HUES48 (cell line): ENCODE measurements around the gene NLRP5.
"Not testable (repeated sequence)": the region's sequence is repeated elsewhere in the genome, so short reads cannot be mapped to it uniquely, and the experiment has no call there.

Source experiments
- H3K27ac ChIP-seq: one replicate; pipeline ENCODE4 v1.7.0; 2013; ENCODE audit warnings: low read depth, low read length, inconsistent platforms
- H3K27me3 ChIP-seq: 2 replicates; pipeline ENCODE4 v1.6.1; 2013; ENCODE audit warnings: mild to moderate bottlenecking, low read length; ENCODE audit not compliant: control insufficient read depth, insufficient read depth
- H3K36me3 ChIP-seq: 2 replicates; pipeline ENCODE4 v1.6.1; 2013; ENCODE audit warnings: low read length; ENCODE audit not compliant: control insufficient read depth, insufficient read depth
- H3K4me1 ChIP-seq: 2 replicates; pipeline ENCODE4 v1.6.1; 2013; ENCODE audit warnings: mild to moderate bottlenecking, low read length; ENCODE audit not compliant: control insufficient read depth, insufficient read depth
- H3K4me3 ChIP-seq: 2 replicates; pipeline ENCODE4 v1.5.1; 2013; ENCODE audit warnings: mild to moderate bottlenecking, low read depth, low read length
- H3K9ac ChIP-seq: 2 replicates; pipeline ENCODE4 v1.6.1; 2013; ENCODE audit warnings: mild to moderate bottlenecking, low read depth, low read length, moderate library complexity
- H3K9me3 ChIP-seq: 2 replicates; pipeline ENCODE4 v1.6.1; 2013; ENCODE audit warnings: low read length; ENCODE audit not compliant: control insufficient read depth, insufficient read depth

The NLRP5 gene

GRCh38 chr19:55986487-55986886, at the start of gene NLRP5:
NLRP5 (plus strand) TSS chr19:55986775.
- Histone ChIP-seq H3K36me3 (no peaks in the 10 kb centered on the region), H3K9ac (no peak within 1 kb of the TSS), H3K9me3 (peaks cover 71% of the 10 kb centered on the region), H3K27me3 (no peaks in the 10 kb centered on the region), H3K4me3 (no peak within 1 kb of the TSS; the same call in 1 of the 2 replicates), H3K27ac (no peak within 1 kb of the TSS), H3K4me1 (no peaks in the 10 kb centered on the region)

DNA sequence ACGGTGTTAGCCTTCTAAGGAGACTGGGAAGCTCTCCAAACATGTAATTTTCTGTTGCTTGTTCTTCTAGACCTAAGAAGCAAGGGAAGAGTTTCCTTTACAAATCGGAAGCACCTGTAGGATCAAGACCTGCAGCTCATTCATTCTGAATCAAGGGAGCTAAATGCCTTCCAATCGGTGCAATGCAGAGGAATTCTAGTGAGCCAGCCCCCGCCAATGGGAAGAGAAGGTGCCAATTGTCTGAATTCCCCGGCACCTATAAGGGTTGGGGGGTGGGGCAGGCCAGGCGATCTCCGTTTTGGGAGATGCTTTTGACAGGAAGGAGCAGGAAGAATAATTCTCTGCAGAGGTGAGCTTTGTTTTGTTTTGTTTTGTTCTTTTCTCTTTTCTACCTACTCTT, 47.4 kb upstream of the NLRP5 start:
- Histone ChIP-seq H3K9me3 (peaks cover 84% of the 10 kb centered on the region), H3K27me3 (no peaks in the 10 kb centered on the region), H3K4me3 (no peak overlapping the region), H3K36me3 (no peaks in the 10 kb centered on the region), H3K4me1 (no peaks in the 10 kb centered on the region), H3K27ac (no peak overlapping the region), H3K9ac (no peak overlapping the region)

GRCh38 chr19:55940306-55940705, 46.3 kb upstream of the NLRP5 start:
- Histone ChIP-seq H3K4me1 (no peaks in the 10 kb centered on the region), H3K4me3 (no peak overlapping the region), H3K27me3 (no peaks in the 10 kb centered on the region), H3K9me3 (peaks cover 78% of the 10 kb centered on the region), H3K9ac (no peak overlapping the region), H3K27ac (no peak overlapping the region), H3K36me3 (no peaks in the 10 kb centered on the region)

DNA sequence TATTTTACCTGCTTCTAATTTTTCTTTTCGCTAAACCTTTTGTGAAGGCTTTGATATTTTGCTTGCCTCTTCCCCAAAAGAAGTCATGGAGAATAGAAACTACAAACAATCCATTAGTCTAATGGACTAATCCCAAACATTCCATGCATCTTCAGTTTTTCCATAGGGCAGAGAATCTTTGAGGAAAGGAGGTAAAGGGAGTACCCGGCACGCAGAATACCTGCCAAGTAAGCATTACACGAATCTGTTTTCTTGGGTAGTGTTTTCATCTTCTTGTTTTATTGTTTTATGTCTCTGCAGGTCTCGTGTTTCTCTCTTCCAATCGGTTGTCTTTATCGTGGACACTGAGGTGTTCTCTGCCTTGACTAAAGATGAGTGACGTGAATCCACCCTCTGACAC, 39.0 kb upstream of the NLRP5 start, which contains the start of gene NLRP8:
TSS of gene NLRP8 (plus strand) at position 301 of the 400 bp plus-strand sequence.
- peaks cover 73% of the 10 kb centered on the region for H3K9me3 ChIP-seq

DNA sequence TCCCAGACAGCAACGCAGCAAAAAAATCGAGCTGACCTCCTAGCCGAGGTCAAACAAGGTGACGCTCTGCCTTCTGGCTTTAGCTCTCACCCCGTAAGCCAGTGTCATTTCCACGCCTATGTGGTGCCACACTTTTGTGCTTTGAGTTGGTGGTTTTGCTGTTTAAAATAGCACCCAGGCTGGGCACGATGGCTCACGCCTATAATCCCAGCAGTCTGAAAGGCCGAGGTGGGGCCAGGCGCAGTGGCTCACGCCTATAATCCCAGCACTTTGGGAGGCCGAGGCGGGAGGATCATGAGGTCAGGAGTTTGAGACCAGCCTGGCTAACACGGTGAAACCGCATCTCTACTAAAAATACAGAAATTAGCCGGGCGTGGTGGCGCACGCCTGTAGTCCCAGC, 36.0 kb upstream of the NLRP5 start:
- peaks cover 78% of the 10 kb centered on the region for H3K9me3 ChIP-seq
- H3K27ac ChIP-seq, H3K4me1 ChIP-seq, H3K36me3 ChIP-seq, H3K27me3 ChIP-seq, H3K4me3 ChIP-seq, H3K9ac ChIP-seq: not testable (repeated sequence)

More for the DNA sequence above, 39.0 kb upstream of the NLRP5 start, which contains the start of gene NLRP8:
- no peaks in the 10 kb centered on the region for H3K4me1 ChIP-seq
- H3K4me3 ChIP-seq, result no peak within 1 kb of the TSS
- H3K27ac ChIP-seq, result no peak within 1 kb of the TSS
- no peak within 1 kb of the TSS for H3K9ac ChIP-seq
- no peaks in the 10 kb centered on the region for H3K36me3 ChIP-seq
- no peaks in the 10 kb centered on the region for H3K27me3 ChIP-seq

DNA sequence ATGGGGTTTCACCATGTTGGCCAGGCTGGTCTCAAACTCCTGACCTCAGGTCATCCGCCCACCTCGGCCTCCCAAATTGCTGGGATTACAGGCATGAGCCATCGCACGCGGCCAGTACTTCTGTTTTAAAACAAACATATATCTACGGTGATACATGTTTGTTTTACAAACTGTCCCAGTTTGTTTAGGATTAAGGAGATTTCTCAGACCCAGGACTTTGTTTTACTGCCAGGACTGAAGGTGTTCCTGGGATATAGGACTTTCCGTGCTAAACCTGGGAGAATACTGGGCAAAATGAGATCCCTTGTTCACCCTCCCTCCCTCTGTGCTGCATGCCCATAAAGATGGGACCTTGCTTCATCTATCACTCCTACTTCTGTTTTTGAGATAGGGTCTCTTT, 30.1 kb upstream of the NLRP5 start:
- no peak overlapping the region for H3K4me3 ChIP-seq
- H3K27me3 ChIP-seq, result no peaks in the 10 kb centered on the region
- peaks cover 72% of the 10 kb centered on the region for H3K9me3 ChIP-seq
- H3K36me3 ChIP-seq, result no peaks in the 10 kb centered on the region
- H3K4me1 ChIP-seq, result no peaks in the 10 kb centered on the region
- no peak overlapping the region for H3K9ac ChIP-seq
- no peak overlapping the region for H3K27ac ChIP-seq

DNA sequence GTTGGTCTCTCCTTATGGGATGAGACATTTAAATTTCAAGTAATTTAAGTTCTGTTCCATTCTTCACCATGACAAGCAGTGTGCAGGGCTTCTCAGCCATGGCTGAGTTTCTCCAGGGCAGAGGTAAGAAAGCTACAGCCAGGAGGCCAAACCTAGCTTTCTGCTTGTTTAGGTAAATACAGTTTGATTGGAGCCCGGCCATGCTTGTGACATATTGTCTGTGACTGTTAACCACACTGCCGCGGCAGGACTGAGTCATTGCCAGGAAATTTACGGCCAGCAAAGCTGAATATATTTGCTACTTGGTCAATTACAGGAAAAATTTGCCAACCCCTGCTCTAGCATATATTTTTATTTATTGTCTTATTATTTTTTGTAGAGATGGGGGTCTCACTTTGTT, 28.2 kb upstream of the NLRP5 start:
- peaks cover 75% of the 10 kb centered on the region for H3K9me3 ChIP-seq
- no peaks in the 10 kb centered on the region for H3K27me3 ChIP-seq
- no peaks in the 10 kb centered on the region for H3K36me3 ChIP-seq
- no peak overlapping the region for H3K27ac ChIP-seq
- no peak overlapping the region for H3K4me3 ChIP-seq
- no peaks in the 10 kb centered on the region for H3K4me1 ChIP-seq
- H3K9ac ChIP-seq, result no peak overlapping the region

DNA sequence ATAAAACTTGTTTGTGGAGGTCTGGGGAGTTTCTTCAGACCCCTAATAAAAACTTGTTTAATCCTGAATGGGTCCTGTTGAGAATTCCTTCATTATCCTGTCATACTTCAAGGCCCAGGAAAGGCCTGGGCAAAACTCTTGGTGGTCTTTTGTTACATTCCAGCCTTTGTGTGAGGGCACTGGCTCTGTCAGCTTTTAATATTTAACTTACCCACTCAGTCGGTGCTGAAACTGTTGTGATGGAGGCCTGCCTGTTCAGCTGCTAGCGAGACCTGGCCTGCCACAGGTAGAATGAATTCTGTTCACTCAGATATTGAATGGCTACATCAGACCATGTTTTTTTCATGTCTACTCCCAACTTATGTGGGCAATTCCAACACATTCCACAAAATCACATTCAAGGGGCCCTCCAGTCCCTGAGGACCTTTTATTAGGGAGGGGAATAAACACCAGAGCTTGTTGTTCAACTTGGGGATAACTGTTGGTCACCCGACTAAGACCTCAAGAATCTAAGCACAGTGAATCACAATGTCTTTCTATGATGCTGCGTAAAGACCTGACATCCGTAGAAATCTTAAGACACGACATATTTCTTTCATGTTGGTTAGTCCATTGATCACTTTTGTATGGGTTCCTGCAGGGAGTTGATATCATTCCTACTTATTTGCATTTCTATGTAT, 26.4 kb upstream of the NLRP5 start:
- Histone ChIP-seq H3K9ac (no peak overlapping the region), H3K36me3 (no peaks in the 10 kb centered on the region), H3K9me3 (peaks cover 75% of the 10 kb centered on the region), H3K4me3 (no peak overlapping the region; the same call in 1 of the 2 replicates), H3K27me3 (no peaks in the 10 kb centered on the region), H3K27ac (no peak overlapping the region), H3K4me1 (no peaks in the 10 kb centered on the region)

DNA sequence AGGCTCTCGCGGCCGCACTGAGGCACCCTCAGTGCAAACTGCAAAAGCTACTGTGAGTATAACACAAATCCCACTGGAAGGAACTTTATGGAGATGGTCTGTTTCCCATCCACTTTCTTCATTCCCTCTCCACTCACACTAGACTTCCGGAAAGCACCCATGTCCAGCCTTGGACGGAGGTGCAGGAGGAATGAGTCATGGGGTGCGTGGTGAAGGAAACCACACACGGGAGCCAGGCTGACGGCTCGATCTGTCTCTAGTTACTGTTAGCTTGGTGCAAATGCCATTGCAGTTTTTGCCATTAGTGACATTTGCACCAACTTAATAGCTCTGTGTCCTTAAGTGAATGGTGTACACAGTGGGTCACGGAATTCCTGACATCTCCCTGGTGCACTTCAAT, 24.4 kb upstream of the NLRP5 start:
- no peaks in the 10 kb centered on the region for H3K27me3 ChIP-seq
- H3K4me1 ChIP-seq, result no peaks in the 10 kb centered on the region
- no peak overlapping the region for H3K4me3 ChIP-seq
- H3K9me3 ChIP-seq, result peaks cover 69% of the 10 kb centered on the region
- H3K9ac ChIP-seq, result no peak overlapping the region
- H3K36me3 ChIP-seq, result no peaks in the 10 kb centered on the region
- no peak overlapping the region for H3K27ac ChIP-seq

- no peaks in the 10 kb centered on the region for H3K4me1 ChIP-seq
- H3K9ac ChIP-seq, result no peak overlapping the region
- H3K4me3 ChIP-seq, result no peak overlapping the region
- no peak overlapping the region for H3K27ac ChIP-seq
- no peaks in the 10 kb centered on the region for H3K27me3 ChIP-seq
- H3K36me3 ChIP-seq, result no peaks in the 10 kb centered on the region
- peaks cover 79% of the 10 kb centered on the region for H3K9me3 ChIP-seq
These were observed 12.6 kb upstream of the NLRP5 start for GRCh38 chr19:55973982-55974381.

- Histone ChIP-seq H3K9me3 (peaks cover 74% of the 10 kb centered on the region), H3K4me1 (no peaks in the 10 kb centered on the region), H3K27me3 (no peaks in the 10 kb centered on the region), H3K27ac (no peak overlapping the region), H3K4me3 (no peak overlapping the region), H3K9ac (no peak overlapping the region), H3K36me3 (no peaks in the 10 kb centered on the region)
These were observed 6.2 kb upstream of the NLRP5 start for GRCh38 chr19:55980415-55980814.
